Transverse colon (tissue), 4 donors: Measurements from ENCODE around the gene ZDHHC9. TPM values are rescaled to one million over a fixed set of nuclear protein-coding genes. Genes with fewer than 3 reads are reported as not detected.

Source experiments
- DNase-seq: peaks from one replicate; pipeline ENCODE4 v3.0.0-alpha.2; 2019
- H3K27ac ChIP-seq, 4 donors: fragments of 200-600 bp; sonication (generic); 2 replicates each; pipeline ENCODE4 v1.5.1; 2016 to 2018; ENCODE audit warnings: inconsistent platforms in 4 of 4
- H3K27me3 ChIP-seq: fragments of 200-600 bp; sonication (generic); 2 replicates; pipeline ENCODE4 v1.5.1; 2017; ENCODE audit warnings: inconsistent platforms
- H3K36me3 ChIP-seq, 4 donors: fragments of 200-600 bp; sonication (generic); 2 replicates each; pipeline ENCODE4 v1.5.1; 2017 to 2019; ENCODE audit warnings: inconsistent platforms in 4 of 4
- H3K4me1 ChIP-seq, 4 donors: fragments of 200-600 bp; sonication (generic); 2 replicates each; pipeline ENCODE4 v1.5.1; 2017 to 2020; ENCODE audit warnings: inconsistent platforms in 4 of 4
- H3K4me3 ChIP-seq, 4 donors: fragments of 200-600 bp; sonication (generic); 1 replicate in 1 of 4; 2 replicates in 3 of 4; pipeline versions ENCODE4 v1.5.1 to v1.6.1; 2017 to 2019; ENCODE audit warnings: inconsistent platforms in 4 of 4
- H3K9me3 ChIP-seq, 2 donors: fragments of 200-600 bp; sonication (generic); 2 replicates each; pipeline ENCODE4 v1.5.1; 2017 to 2019; ENCODE audit warnings: inconsistent platforms in 2 of 2
- CTCF ChIP-seq, 5 experiments: fragments of 200-600 bp in 3 of 5; fragments of 450-650 bp in 2 of 5; sonication (generic) in 3 of 5; IDR thresholded peaks; 1 replicate in 2 of 5; 2 replicates in 3 of 5; pipeline ENCODE4 v1.5.1; 2016 to 2017; ENCODE audit warnings: antibody characterized with exemption in 5 of 5, inconsistent platforms in 3 of 5, mild to moderate bottlenecking in 2 of 5, moderate library complexity in 1 of 5
- EP300 ChIP-seq: sonication (generic); formaldehyde crosslinking; IDR thresholded peaks from one replicate; pipeline ENCODE4 v1.6.1; 2017; ENCODE audit warnings: antibody characterized with exemption, low read depth
- POLR2A ChIP-seq: fragments of 450-650 bp; IDR thresholded peaks from one replicate; pipeline ENCODE4 v1.6.1; 2016; ENCODE audit warnings: antibody characterized with exemption, mild to moderate bottlenecking, moderate library complexity
- POLR2AphosphoS5 ChIP-seq, 3 donors: sonication (generic); formaldehyde crosslinking; IDR thresholded peaks; one replicate each; pipeline ENCODE4 v1.6.1; 2016; ENCODE audit warnings: antibody characterized with exemption in 3 of 3
- WGBS, 2 donors: methylation state at CpG; one replicate each; pipeline ENCODE4 v1.1.5; 2018; ENCODE audit warnings: low coverage in 1 of 2; 5-methylcytosine and 5-hydroxymethylcytosine counted together
- in situ Hi-C, 4 donors: fragments of 200-750 bp; cut with MboI; loops; one replicate each; pipeline versions ENCODE4 v1.15.0 to v1.15.1; 2017; ENCODE audit warnings: low sequenced_read_pairs in 3 of 4, low pct_ligation_motif_present in 1 of 4, low pct_unique_long_range_greater_than_20kb in 1 of 4
- intact Hi-C: fragments of 100-400 bp; cut with DNase I; formaldehyde crosslinking; loops from one replicate; pipeline ENCODE4 v1.15.1; 2023; ENCODE audit warnings: low total_unique reads
- total RNA-seq, 4 donors: library from RNA; depleted of rRNA; stranded (reverse); fragments of >200 nt; gene quantifications; one replicate each; pipeline ENCODE4 v1.1.0, GENCODE V29; 2016

The ZDHHC9 gene
- 10 to 100 TPM in 3 of 4 donors, 1 to 10 TPM in 1; 9.2 to 60.2 (median 30.7) TPM for total RNA-seq

- H3K9me3 ChIP-seq: no peaks in the 10 kb centered on the region
- in situ Hi-C loops: loop anchor here in 1 of 4 donors (25.0 kb wide), 1 partner anchor 206 kb away; no protein-coding TSS in a partner anchor
- intact Hi-C loops: no loop called here
These were observed at the start of gene ZDHHC9 for GRCh38 chrX:129843459-129844306. ZDHHC9 (minus strand) TSS chrX:129843886; CDS start chrX:129841945, 1,941 bp downstream.

GRCh38 chrX:129877401-129877800, 33.7 kb upstream of the ZDHHC9 start:
- Histone ChIP-seq H3K9me3 (no peaks in the 10 kb centered on the region), H3K4me3 (no peak overlapping the region), H3K36me3 (no peaks in the 10 kb centered on the region), H3K27ac (no peak overlapping the region), H3K4me1 (no peaks in the 10 kb centered on the region), H3K27me3 (no peaks in the 10 kb centered on the region)
- WGBS, 2 donors: 90 to 93% methylated on average over 3 to 5 of the region's 5 CpGs
- intact Hi-C loops: no loop called here
- in situ Hi-C loops: no loop called here
- no peak for DNase-seq
- TF ChIP-seq EP300: no peak

More at GRCh38 chrX:129843459-129844306, at the start of gene ZDHHC9:
- peak within 1 kb of the TSS; percentile 60 to 89 (median 70) for H3K4me3 ChIP-seq
- no peaks in the 10 kb centered on the region for H3K27me3 ChIP-seq
- H3K4me1 ChIP-seq: peaks cover 0 to 21% (median 0%) of the 10 kb centered on the region in 4 donors
- TF ChIP-seq POLR2AphosphoS5 (IDR thresholded peaks at IDR 0.05) (peak; percentile 46 to 59 (median 49)), POLR2A (peak; percentile 47), CTCF (IDR thresholded peaks at IDR 0.05) (peak in 2 of 5 experiments; percentile 9 to 19), EP300 (no peak)
- peak; percentile 90 for DNase-seq
- peak within 1 kb of the TSS; percentile 85 to 92 (median 87) for H3K27ac ChIP-seq
- no peaks in the 10 kb centered on the region for H3K36me3 ChIP-seq
- WGBS, 2 donors: 59% methylated on average over 64 of the region's 72 CpGs; no CpG with 5 or more reads in 1 of the 2 donors

- WGBS, 2 donors: 44% methylated on average over 4 of the region's 4 CpGs; no CpG with 5 or more reads in 1 of the 2 donors
- Histone ChIP-seq H3K9me3 (no peaks in the 10 kb centered on the region), H3K4me1 (no peaks in the 10 kb centered on the region), H3K27me3 (no peaks in the 10 kb centered on the region), H3K4me3 (no peak overlapping the region), H3K36me3 (no peaks in the 10 kb centered on the region), H3K27ac (no peak overlapping the region)
- in situ Hi-C loops: no loop called here
- TF ChIP-seq POLR2AphosphoS5 (IDR thresholded peaks at IDR 0.05): no peak
- TF ChIP-seq EP300: no peak
- no peak for TF ChIP-seq CTCF (IDR thresholded peaks at IDR 0.05)
- TF ChIP-seq POLR2A: no peak
- intact Hi-C loops: no loop called here
- no peak for DNase-seq
These were observed 33.2 kb upstream of the ZDHHC9 start for GRCh38 chrX:129876771-129877305.

GRCh38 chrX:129875669-129876068, 32.0 kb upstream of the ZDHHC9 start:
- TF ChIP-seq EP300 (no peak), CTCF (IDR thresholded peaks at IDR 0.05) (no peak), POLR2A (no peak), POLR2AphosphoS5 (IDR thresholded peaks at IDR 0.05) (no peak)
- 19% methylated on average over 3 of the region's 3 CpGs; no CpG with 5 or more reads in 1 of the 2 donors for WGBS, 2 donors
- no peaks in the 10 kb centered on the region for H3K9me3 ChIP-seq
- no peaks in the 10 kb centered on the region for H3K36me3 ChIP-seq
- DNase-seq: no peak
- no peak overlapping the region for H3K27ac ChIP-seq
- no peak overlapping the region for H3K4me3 ChIP-seq
- in situ Hi-C loops: no loop called here
- H3K4me1 ChIP-seq: no peaks in the 10 kb centered on the region
- H3K27me3 ChIP-seq: no peaks in the 10 kb centered on the region
- intact Hi-C loops: no loop called here
